GDM1 (cell line): ENCODE measurements around the gene KLHL10.
"Not testable (repeated sequence)": the region's sequence is repeated elsewhere in the genome, so short reads cannot be mapped to it uniquely, and the experiment has no call there.

ENCODE experiments used
- DNase-seq: peaks from one replicate; lab custom pipeline; 2025; lab: John Stamatoyannopoulos, UW

The KLHL10 gene

GRCh38 chr17:41813152-41813680, 24.4 kb upstream of the KLHL10 start:
- no peak for DNase-seq

DNA sequence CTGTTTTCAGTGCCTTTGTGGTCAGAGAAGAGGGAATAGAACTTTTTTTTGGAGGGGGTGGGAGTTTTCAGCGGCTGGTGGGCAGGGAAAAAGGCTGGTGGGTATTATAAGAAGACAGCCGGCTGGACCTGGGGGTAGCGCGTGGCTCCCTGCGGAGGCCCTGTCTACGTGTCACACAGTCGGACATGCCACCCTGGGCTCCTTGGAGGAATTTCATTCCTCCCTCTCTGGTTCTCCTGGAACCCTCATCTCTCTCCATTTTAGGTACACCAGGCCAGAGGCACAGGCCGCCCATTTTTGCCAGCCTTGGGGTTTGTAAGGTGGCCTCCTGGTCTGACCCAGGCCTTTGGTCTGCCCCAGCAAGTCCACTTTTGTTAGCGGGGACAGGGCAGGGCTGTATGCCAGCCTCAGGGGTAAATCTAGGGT, 23.9 kb upstream of the KLHL10 start:
- no peak for DNase-seq

- DNase-seq = no peak
Measured at GRCh38 chr17:41814195-41814594, 23.4 kb upstream of the KLHL10 start.

GRCh38 chr17:41816637-41817320, 20.8 kb upstream of the KLHL10 start:
- DNase-seq = no peak

GRCh38 chr17:41818024-41818423, 19.6 kb upstream of the KLHL10 start:
- DNase-seq = no peak

- no peak for DNase-seq
Measured at GRCh38 chr17:41821776-41822175, 15.8 kb upstream of the KLHL10 start.

DNA sequence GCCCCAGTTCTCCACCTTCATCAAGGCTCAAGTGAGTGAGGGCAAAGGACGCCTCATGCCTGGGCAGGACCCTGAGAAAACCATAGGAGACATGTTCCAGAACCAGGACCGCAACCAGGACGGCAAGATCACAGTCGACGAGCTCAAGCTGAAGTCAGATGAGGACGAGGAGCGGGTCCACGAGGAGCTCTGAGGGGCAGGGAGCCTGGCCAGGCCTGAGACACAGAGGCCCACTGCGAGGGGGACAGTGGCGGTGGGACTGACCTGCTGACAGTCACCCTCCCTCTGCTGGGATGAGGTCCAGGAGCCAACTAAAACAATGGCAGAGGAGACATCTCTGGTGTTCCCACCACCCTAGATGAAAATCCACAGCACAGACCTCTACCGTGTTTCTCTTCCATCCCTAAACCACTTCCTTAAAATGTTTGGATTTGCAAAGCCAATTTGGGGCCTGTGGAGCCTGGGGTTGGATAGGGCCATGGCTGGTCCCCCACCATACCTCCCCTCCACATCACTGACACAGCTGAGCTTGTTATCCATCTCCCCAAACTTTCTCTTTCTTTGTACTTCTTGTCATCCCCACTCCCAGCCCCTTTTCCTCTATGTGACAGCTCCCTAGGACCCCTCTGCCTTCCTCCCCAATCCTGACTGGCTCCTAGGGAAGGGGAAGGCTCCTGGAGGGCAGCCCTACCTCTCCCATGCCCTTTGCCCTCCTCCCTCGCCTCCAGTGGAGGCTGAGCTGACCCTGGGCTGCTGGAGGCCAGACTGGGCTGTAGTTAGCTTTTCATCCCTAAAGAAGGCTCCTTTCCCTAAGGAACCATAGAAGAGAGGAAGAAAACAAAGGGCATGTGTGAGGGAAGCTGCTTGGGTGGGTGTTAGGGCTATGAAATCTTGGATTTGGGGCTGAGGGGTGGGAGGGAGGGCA, 15.1 kb upstream of the KLHL10 start:
- DNase-seq = no peak

DNA sequence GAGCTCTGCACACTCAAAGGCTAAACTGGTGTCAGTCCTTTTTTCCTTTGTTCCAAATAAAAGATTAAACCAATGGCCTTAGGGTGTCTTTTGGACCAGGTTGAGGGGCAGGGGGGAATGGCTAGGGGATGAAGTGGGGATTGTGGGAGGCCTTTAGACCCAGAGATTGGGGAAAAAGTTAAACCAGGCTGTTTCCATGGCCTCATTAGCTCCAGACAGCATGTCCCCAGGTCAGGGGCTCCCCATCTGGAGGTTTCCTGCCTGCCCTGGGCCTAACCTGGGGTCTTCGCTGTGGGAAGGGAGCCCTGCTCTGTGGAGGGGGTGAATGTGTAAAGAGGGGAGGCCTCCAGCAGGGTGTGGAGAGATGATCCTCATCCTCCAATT, 14.5 kb upstream of the KLHL10 start:
- DNase-seq = no peak

GRCh38 chr17:41823580-41823979, 14.0 kb upstream of the KLHL10 start:
- no peak for DNase-seq

GRCh38 chr17:41824086-41824485, 13.5 kb upstream of the KLHL10 start:
- DNase-seq = no peak

DNA sequence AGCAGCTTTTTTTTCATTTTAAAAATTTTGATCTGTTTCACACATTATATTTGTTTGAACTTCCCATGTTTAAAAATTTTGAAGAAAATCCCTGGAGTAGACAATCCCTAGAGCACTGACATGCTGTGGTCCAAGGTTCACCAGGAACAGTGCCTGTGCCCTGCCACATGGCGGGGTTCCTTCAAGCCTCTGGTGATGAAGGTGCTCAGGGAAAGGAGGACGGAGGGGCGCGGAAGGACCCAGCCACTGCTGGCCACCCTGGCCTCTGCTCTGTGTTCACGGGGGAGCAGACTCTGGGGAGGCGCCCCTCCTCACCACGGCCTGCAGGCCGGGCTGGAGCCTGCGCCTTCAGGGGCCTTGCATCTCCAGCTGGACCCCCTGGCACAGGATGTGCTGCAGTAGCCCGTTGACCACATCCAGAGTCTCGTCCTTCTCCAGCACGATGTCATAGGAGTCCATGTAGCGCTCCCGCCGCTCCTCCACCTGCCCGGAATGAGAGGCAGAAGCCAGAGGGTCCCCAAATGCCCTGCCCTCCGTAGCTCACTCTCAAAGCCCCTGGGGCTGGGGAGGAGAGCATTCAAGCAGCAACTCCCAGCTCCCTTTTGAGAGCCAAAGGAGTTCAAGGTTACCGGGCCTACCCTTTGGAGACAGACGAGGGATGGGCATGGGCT, 12.3 kb upstream of the KLHL10 start:
- DNase-seq = no peak

GRCh38 chr17:41829961-41830360, 7.7 kb upstream of the KLHL10 start:
- not testable (repeated sequence) for DNase-seq

GRCh38 chr17:41835214-41835799, 2.3 kb upstream of the KLHL10 start:
- no peak for DNase-seq

DNA sequence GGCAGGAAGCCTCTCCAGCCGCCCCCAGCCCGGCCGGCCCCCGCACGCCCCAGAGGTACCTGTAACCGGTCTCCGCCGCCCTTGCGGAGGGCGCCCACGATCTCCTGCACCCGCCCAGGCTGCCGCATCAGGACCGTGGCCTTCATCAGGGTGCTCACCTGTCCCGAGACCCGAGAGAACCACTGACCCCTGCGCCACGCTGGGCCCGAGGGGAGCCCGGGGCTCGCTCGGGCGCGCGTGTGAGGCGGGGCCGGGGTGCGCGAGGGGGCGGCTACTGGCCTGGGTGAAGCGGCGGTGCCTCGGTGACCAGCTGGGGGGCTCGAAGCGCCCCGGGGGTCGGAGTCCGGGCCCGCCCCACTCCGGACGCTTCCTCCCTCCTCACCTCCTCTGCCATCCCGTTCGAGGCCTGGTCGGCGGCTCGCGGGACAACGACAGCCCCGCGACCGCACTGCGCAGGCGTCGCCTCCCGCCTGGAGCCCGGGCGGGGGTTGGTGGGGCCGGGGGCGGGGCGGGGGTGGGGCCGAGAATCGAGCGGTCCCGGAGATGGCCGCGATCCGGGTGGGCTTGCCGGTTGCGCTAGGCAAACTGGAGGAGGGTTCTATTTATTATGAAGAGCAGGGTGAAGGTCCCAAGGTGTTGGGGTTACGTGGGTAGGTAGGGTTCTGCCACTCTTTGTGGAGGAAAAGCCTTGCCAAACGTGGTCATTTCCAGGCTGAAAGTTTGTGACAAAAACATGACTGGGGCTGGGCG, 1.6 kb upstream of the KLHL10 start, which contains the start of gene NT5C3B:
Gene NT5C3B (minus strand): TSS at position 433 of the 750 bp plus-strand sequence. CDS start 39 bp downstream, at position 394.
- DNase-seq = peak; percentile 42

DNA sequence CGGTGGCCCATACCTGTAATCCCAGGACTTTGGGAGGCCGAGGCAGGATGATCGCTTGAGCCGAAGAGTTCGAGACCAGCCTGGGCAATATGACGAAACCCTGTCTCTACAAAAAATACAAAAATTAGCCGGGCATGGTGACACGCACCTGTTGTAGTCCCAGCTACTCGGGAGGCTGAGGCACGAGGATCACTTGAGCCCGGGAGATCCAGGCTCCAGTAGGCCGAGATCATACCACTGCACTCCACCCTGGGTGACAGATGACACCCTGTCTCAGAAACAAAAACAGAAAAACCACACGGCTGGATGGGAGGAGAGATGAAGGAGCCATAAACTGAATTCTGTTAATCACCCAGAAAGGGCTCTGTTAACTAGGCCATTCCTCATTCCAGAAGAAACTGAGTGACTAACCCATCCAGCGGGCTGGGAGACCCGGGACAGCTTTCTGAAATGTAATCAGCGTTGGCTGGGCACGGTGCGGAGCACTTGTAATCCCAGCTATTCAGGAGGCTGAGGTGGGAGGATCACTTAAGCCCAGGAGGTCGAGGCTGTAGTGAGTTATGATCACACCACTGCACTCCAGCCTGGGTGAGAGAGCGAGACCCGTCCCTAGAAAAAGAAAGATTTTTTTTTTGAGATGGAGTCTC, 952 bp upstream of the KLHL10 start:
- DNase-seq = no peak

DNA sequence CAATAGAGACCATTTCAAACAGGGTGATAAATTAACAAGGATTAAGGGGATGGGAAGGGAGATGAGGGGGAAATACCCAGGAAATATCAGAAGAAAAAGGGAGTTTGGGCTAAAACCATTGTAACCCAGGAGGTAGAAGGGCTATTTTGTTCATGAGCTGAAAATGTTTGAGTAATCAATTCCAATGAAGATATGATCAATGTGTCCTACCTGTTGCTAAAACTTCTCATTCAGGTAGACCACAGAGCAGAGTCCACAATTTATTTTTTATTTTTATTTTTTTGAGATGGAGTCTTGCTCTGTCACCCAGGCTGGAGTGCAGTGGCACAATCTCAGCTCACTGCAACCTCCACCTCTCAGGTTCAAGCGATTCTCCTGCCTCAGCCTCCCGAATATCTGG, 1.8 kb downstream of the KLHL10 start:
- DNase-seq = not testable (repeated sequence)

GRCh38 chr17:41840781-41841180, 3.2 kb downstream of the KLHL10 start:
- not testable (repeated sequence) for DNase-seq

DNA sequence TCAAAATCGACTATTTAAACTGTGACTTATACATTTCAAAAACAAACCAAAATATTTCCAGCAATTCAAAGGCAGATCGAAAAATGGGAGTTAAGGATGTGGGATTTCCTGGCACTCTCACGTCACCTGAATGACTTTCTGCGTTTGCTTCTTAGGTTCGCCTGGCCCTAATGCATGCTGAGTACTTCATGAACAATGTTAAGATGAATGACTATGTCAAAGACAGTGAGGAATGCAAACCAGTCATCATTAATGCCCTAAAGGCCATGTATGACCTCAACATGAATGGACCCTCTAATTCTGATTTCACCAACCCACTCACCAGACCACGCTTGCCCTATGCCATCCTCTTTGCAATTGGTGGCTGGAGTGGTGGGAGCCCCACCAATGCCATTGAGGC, 7.3 kb downstream of the KLHL10 start:
- DNase-seq = no peak

- DNase-seq = no peak
Measured at GRCh38 chr17:41848788-41849187, 11.2 kb downstream of the KLHL10 start.

GRCh38 chr17:41849251-41849990, 11.8 kb downstream of the KLHL10 start:
- DNase-seq = no peak
